ENCODE results near the gene BNIP2. TPM values are rescaled to one million over a fixed set of nuclear protein-coding genes. Genes with fewer than 3 reads are reported as not detected.

BNIP2 gene
- total RNA-seq, 4 donors from 2014 or later, result 84.3 to 147 (median 123) TPM

DNA sequence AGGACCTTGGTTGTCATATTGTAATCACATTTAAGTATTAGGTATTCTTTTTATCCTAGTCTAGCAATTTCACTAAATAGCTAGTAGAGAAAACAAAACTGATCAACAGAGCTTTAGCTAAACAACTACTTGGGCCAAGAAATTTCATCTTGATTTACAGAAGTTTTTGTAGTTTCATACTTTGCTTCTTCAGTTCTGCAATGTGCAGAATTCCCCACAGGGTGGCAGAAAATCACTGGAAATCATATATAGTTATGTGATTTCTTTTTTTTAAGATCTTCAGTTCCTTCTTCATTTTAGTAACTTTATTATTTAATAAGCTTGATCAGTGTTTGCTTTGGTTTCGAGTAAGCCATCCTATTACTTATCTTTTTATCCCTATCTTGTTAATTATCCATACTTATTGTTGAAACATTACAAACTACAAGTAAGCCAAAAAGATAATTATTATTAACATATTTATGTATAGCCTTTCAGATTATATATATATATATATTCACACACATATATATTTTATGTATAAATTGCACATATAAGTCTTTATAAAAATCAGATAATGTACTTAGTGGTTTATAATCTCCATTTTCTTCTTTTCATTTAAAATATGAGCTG lies 2.2 kb upstream of the BNIP2 start:
- DNase-seq (ENCODE audit: low spot score in 2 of 2), result peak in 1 of 2 donors; percentile 46
- intact Hi-C loops (cut with DNase I; ENCODE audit: low total_unique reads), result no loop called here
- TF ChIP-seq, protein P1, sequence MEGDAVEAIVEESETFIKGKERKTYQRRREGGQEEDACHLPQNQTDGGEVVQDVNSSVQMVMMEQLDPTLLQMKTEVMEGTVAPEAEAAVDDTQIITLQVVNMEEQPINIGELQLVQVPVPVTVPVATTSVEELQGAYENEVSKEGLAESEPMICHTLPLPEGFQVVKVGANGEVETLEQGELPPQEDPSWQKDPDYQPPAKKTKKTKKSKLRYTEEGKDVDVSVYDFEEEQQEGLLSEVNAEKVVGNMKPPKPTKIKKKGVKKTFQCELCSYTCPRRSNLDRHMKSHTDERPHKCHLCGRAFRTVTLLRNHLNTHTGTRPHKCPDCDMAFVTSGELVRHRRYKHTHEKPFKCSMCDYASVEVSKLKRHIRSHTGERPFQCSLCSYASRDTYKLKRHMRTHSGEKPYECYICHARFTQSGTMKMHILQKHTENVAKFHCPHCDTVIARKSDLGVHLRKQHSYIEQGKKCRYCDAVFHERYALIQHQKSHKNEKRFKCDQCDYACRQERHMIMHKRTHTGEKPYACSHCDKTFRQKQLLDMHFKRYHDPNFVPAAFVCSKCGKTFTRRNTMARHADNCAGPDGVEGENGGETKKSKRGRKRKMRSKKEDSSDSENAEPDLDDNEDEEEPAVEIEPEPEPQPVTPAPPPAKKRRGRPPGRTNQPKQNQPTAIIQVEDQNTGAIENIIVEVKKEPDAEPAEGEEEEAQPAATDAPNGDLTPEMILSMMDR (IDR thresholded peaks at IDR 0.05), result no peak
- TF ChIP-seq POLR2A (IDR thresholded peaks at IDR 0.05), result no peak
- 16 to 31% methylated on average over 1 of the region's 1 CpG for WGBS, 2 donors
- no peak overlapping the region for H3K4me3 ChIP-seq (ENCODE audit: low read depth, poor library complexity, severe bottlenecking)

DNA sequence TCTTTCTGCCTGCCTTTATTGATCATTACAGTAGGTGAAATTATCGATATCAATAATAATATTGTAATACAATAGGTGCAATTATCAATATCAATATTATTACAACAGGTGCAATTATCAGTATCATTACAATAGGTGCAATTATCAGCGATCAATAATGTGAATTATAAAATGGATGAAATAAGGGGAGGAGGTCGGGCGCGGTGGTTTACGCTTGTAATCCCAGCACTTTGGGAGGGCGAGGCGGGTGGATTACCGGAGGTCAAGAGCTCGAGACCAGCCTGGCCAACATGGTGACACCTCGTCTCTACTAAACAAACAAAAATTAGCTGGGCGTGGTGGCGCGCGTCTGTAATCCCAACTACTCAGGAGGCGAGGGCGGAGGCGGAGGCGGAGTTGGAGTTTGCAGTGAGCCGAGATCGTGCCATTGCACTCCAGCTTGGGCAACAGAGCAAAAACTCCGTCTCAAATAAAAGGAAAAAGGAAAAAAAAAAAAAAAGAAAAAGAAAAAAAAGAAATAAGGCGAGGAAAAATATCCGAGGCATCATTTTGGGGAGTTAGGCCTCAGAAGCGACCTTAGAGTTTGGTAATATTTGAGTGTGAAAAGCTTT lies 611 bp upstream of the BNIP2 start:
- 1 to 2% methylated on average over 25 of the region's 25 CpGs for WGBS, 2 donors
- intact Hi-C loops (cut with DNase I; ENCODE audit: low total_unique reads), result no loop called here
- TF ChIP-seq POLR2A (IDR thresholded peaks at IDR 0.05), result no peak
- TF ChIP-seq, protein P1 (IDR thresholded peaks at IDR 0.05), result no peak

DNA sequence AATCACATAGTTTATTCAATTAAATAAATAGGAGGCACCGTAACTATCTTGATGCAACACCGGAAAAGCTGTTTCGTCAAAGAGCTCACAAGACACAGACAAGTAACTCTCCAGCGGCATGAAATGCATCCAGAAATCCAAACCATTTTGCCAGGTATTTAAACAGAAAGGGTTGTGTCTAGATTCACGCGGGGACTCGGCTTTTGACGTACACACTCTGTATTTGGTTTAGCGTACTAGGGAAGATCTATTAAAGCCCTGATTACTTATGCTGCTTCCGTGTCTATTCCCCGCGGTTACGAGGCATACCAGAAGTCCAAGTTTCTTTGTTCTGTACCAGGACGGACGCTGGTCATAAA lies 718 bp downstream of the BNIP2 start:
- intact Hi-C loops (cut with DNase I; ENCODE audit: low total_unique reads), result no loop called here
- H3K4me3 ChIP-seq (ENCODE audit: low read depth, poor library complexity, severe bottlenecking), result peak overlapping the region; percentile 93
- 0 to 1% methylated on average over 15 of the region's 15 CpGs for WGBS, 2 donors
- peak in 1 of 2 donors; percentile 62 for DNase-seq (ENCODE audit: low spot score in 2 of 2)
- TF ChIP-seq, protein P1 (IDR thresholded peaks at IDR 0.05), result no peak
- TF ChIP-seq POLR2A (IDR thresholded peaks at IDR 0.05), result no peak

More for the DNA sequence above, 611 bp upstream of the BNIP2 start:
- H3K4me3 ChIP-seq (ENCODE audit: low read depth, poor library complexity, severe bottlenecking), result peak overlapping the region; percentile 93
- peak; percentile 88 to 98 for DNase-seq (ENCODE audit: low spot score in 2 of 2)

DNA sequence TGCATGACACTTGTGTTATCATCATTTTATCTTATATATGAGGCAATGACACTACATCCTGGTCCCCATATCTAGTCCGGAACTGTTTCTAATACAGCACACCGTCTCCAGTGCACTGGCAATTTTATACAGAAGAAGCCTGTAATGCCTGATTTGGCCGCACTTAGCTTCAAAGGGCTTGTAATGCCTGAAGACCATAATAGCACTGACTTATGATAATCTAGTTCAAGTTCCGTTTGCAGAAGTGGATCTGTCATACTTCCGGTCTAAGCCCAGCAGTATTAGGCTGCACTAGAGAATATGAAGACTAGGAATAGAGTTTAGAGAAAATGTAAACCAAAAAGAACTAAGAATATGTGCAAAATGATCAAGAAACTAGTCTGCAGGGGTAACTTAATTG lies 1.3 kb downstream of the BNIP2 start:
- 21% methylated on average over 5 of the region's 5 CpGs for WGBS, 2 donors
- H3K4me3 ChIP-seq (ENCODE audit: low read depth, poor library complexity, severe bottlenecking), result peak overlapping the region; percentile 93
- TF ChIP-seq, protein P1 (IDR thresholded peaks at IDR 0.05), result no peak
- TF ChIP-seq POLR2A (IDR thresholded peaks at IDR 0.05), result no peak
- intact Hi-C loops (cut with DNase I; ENCODE audit: low total_unique reads), result no loop called here
- DNase-seq (ENCODE audit: low spot score in 2 of 2), result no peak

DNA sequence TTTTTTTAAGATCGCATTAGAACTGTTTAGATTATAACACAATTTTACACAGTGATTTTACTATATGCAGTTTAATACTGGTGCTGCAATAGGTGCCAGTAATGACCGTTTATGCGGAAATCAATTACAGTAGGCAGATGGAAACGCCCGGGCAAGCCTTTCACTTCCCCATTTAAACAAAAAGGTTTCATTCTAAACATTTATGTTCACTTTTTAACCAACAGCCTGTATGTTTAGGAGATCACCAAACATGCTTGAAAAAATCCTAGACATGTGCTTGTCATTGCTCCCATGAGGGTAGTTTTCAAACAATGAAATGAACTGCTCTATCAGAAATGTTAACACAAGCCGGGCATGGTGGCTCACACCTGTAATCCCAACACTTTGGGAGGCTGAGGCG lies 2.7 kb downstream of the BNIP2 start:
- no peak overlapping the region for H3K4me3 ChIP-seq (ENCODE audit: low read depth, poor library complexity, severe bottlenecking)
- WGBS, 2 donors, result 43 to 64% methylated on average over 7 of the region's 7 CpGs
- intact Hi-C loops (cut with DNase I; ENCODE audit: low total_unique reads), result no loop called here
- DNase-seq (ENCODE audit: low spot score in 2 of 2), result no peak
- TF ChIP-seq, protein P1 (IDR thresholded peaks at IDR 0.05), result no peak
